Right atrium auricular region (tissue), 2 donors: ENCODE measurements around the gene SCARB1. TPM values are rescaled to one million over a fixed set of nuclear protein-coding genes. Genes with fewer than 3 reads are reported as not detected.
"Not testable (repeated sequence)": the region's sequence is repeated elsewhere in the genome, so short reads cannot be mapped to it uniquely, and the experiment has no call there.

Experiments
- DNase-seq: peaks from one replicate; pipeline ENCODE4 v3.0.0-alpha.2; 2019; ENCODE audit warnings: low spot score
- H3K27ac ChIP-seq, 2 donors: fragments of 200-600 bp; sonication (generic); 1 replicate in 1 of 2; 2 replicates in 1 of 2; pipeline ENCODE4 v1.5.1; 2016 to 2019
- H3K27me3 ChIP-seq, 2 donors: fragments of 200-600 bp; sonication (generic); one replicate each; pipeline versions ENCODE4 v1.5.1 to v1.6.0; 2017 to 2019
- H3K36me3 ChIP-seq: fragments of 200-600 bp; sonication (generic); one replicate; pipeline ENCODE4 v1.5.1; 2016
- H3K4me1 ChIP-seq, 2 donors: fragments of 200-600 bp; sonication (generic); one replicate each; pipeline versions ENCODE4 v1.5.1 to v1.6.0; 2017 to 2019
- H3K4me3 ChIP-seq, 2 donors: fragments of 200-600 bp; sonication (generic); 1 replicate in 1 of 2; 2 replicates in 1 of 2; pipeline ENCODE4 v1.5.1; 2017 to 2019; ENCODE audit warnings: mild to moderate bottlenecking in 1 of 2, moderate library complexity in 1 of 2
- H3K9me3 ChIP-seq, 2 donors: fragments of 200-600 bp; sonication (generic); one replicate each; pipeline ENCODE4 v1.5.1; 2019
- CTCF ChIP-seq, 2 donors: fragments of 200-600 bp; sonication (generic); IDR thresholded peaks; one replicate each; pipeline ENCODE4 v1.5.1; 2019; ENCODE audit warnings: antibody characterized with exemption in 2 of 2
- total RNA-seq, 2 donors: library from RNA; depleted of rRNA; stranded (reverse); fragments of >200 nt; gene quantifications; one replicate each; pipeline ENCODE4 v1.1.0, GENCODE V29; 2016

Gene SCARB1
- total RNA-seq, 2 donors from 2014 or later, result 14.9 to 22.6 TPM

- Histone ChIP-seq H3K27me3 (no peaks in the 10 kb centered on the region), H3K9me3 (no peaks in the 10 kb centered on the region), H3K36me3 (peaks cover 16% of the 10 kb centered on the region), H3K4me1 (peaks cover 0 to 40% of the 10 kb centered on the region in 2 donors), H3K4me3 (no peak overlapping the region), H3K27ac (no peak overlapping the region)
- TF ChIP-seq CTCF (IDR thresholded peaks at IDR 0.05), result peak; percentile 80 to 97
- DNase-seq, result peak; percentile 93
Observed at GRCh38 chr12:124906606-124907261, 43.1 kb upstream of the SCARB1 start.

GRCh38 chr12:124904306-124905098 lies 40.8 kb upstream of the SCARB1 start:
- Histone ChIP-seq H3K27ac (peak overlapping the region; percentile 48 to 51), H3K27me3 (no peaks in the 10 kb centered on the region), H3K9me3 (no peaks in the 10 kb centered on the region), H3K36me3 (no peaks in the 10 kb centered on the region), H3K4me3 (peak overlapping the region in 1 of 2 donors; percentile 9), H3K4me1 (peaks cover 0 to 18% of the 10 kb centered on the region in 2 donors)
- TF ChIP-seq CTCF (IDR thresholded peaks at IDR 0.05), result no peak
- DNase-seq, result peak; percentile 93

- Histone ChIP-seq H3K36me3 (no peaks in the 10 kb centered on the region), H3K27ac (no peak overlapping the region), H3K9me3 (no peaks in the 10 kb centered on the region), H3K4me3 (no peak overlapping the region), H3K4me1 (peaks cover 0 to 16% of the 10 kb centered on the region in 2 donors), H3K27me3 (no peaks in the 10 kb centered on the region)
- no peak for DNase-seq
- TF ChIP-seq CTCF (IDR thresholded peaks at IDR 0.05), result no peak
Observed at GRCh38 chr12:124902916-124903315, 39.3 kb upstream of the SCARB1 start.

- Histone ChIP-seq H3K9me3 (no peaks in the 10 kb centered on the region), H3K27ac (no peak overlapping the region), H3K36me3 (no peaks in the 10 kb centered on the region), H3K27me3 (no peaks in the 10 kb centered on the region), H3K4me1 (peaks cover 0 to 16% of the 10 kb centered on the region in 2 donors), H3K4me3 (no peak overlapping the region)
- no peak for DNase-seq
- TF ChIP-seq CTCF (IDR thresholded peaks at IDR 0.05), result no peak
Observed at GRCh38 chr12:124901003-124901402, 37.3 kb upstream of the SCARB1 start.

GRCh38 chr12:124900345-124900795 lies 36.7 kb upstream of the SCARB1 start:
- H3K27ac ChIP-seq, DNase-seq, H3K36me3 ChIP-seq, H3K4me3 ChIP-seq, H3K9me3 ChIP-seq, H3K27me3 ChIP-seq: not testable (repeated sequence)
- H3K4me1 ChIP-seq, result peaks cover 0 to 16% of the 10 kb centered on the region in 2 donors

GRCh38 chr12:124898923-124899294 lies 35.2 kb upstream of the SCARB1 start:
- H3K36me3 ChIP-seq, result no peaks in the 10 kb centered on the region
- no peak overlapping the region for H3K27ac ChIP-seq
- H3K9me3 ChIP-seq, result no peaks in the 10 kb centered on the region
- H3K4me3 ChIP-seq, result no peak overlapping the region
- H3K4me1 ChIP-seq, result peaks cover 0 to 3% of the 10 kb centered on the region in 2 donors
- DNase-seq, result no peak
- TF ChIP-seq CTCF (IDR thresholded peaks at IDR 0.05), result no peak
- no peaks in the 10 kb centered on the region for H3K27me3 ChIP-seq
